Left lung (tissue), 10 donors: Measurements from ENCODE around the gene PEX7. TPM values are rescaled to one million over a fixed set of nuclear protein-coding genes. Genes with fewer than 3 reads are reported as not detected.
"Not testable (repeated sequence)": the region's sequence is repeated elsewhere in the genome, so short reads cannot be mapped to it uniquely, and the experiment has no call there.

Experiments used
- ATAC-seq: fragments of 200-7000 bp; cut with Tn5 transposase; one replicate; pipeline ENCODE4 v1.9.1; 2020; ENCODE audit warnings: moderate library complexity
- DNase-seq, 4 donors: peaks; one replicate each; pipeline ENCODE4 v3.0.0-alpha.2; 2013 to 2020
- H3K27ac ChIP-seq, 2 donors: fragments of 200-600 bp; sonication (generic) in 1 of 2; one replicate each; pipeline versions ENCODE4 v1.5.0 to v1.8.0; 2020 to 2021
- H3K27me3 ChIP-seq, 2 donors: fragments of 200-600 bp; sonication (generic) in 1 of 2; one replicate each; pipeline versions ENCODE4 v1.5.0 to v1.8.0; 2020 to 2021
- H3K36me3 ChIP-seq, 2 donors: fragments of 200-600 bp; sonication (generic) in 1 of 2; one replicate each; pipeline versions ENCODE4 v1.5.0 to v1.8.0; 2020 to 2021
- H3K4me1 ChIP-seq, 2 donors: fragments of 200-600 bp; one replicate each; pipeline ENCODE4 v1.8.0; 2021
- H3K4me3 ChIP-seq, 2 donors: fragments of 200-600 bp; sonication (generic) in 1 of 2; one replicate each; pipeline versions ENCODE4 v1.5.0 to v1.8.0; 2020 to 2021; ENCODE audit warnings: mild to moderate bottlenecking in 1 of 2
- H3K9me3 ChIP-seq, 2 donors: fragments of 200-600 bp; sonication (generic) in 1 of 2; one replicate each; pipeline versions ENCODE4 v1.5.0 to v1.8.0; 2020 to 2021
- CTCF ChIP-seq, 2 donors: fragments of 200-600 bp; sonication (generic) in 1 of 2; IDR thresholded peaks; one replicate each; pipeline versions ENCODE4 v1.5.0 to v1.8.0; 2021; ENCODE audit warnings: antibody characterized with exemption in 2 of 2
- intact Hi-C, 2 donors: fragments of 100-400 bp; cut with DNase I; formaldehyde crosslinking; loops; one replicate each; pipeline versions ENCODE4 v1.11.2 to v1.14.2; 2022
- polyA plus RNA-seq, 6 donors: library from polyadenylated mRNA; unstranded; fragments of 120-200 nt; gene quantifications; one replicate each; pipeline ENCODE4 v1.2.1, GENCODE V29; 2013; ENCODE audit not compliant: insufficient read length in 6 of 6
- total RNA-seq, 2 donors: library from RNA; stranded (reverse); fragmentation: NEBNext Ultra II Directional; extraction: Animal tissue kit (Norgen Biotek cat#: 25700); gene quantifications; one replicate each; pipeline ENCODE4 v1.2.1, GENCODE V29; 2021
- donor health status: DM: no; HTN: yes; CAD: no.
- donor health status: DM: no; HTN: no; CAD: no.

PEX7 gene
- total and polyA plus RNA-seq, 8 donors = 6.8 to 12.0 (median 8.8) TPM

- no peaks in the 10 kb centered on the region for H3K9me3 ChIP-seq
- intact Hi-C loops = no loop called here
- TF ChIP-seq CTCF (IDR thresholded peaks at IDR 0.05) = no peak
- H3K4me1 ChIP-seq = no peaks in the 10 kb centered on the region
- ATAC-seq (peak; percentile 88), DNase-seq (peak in 2 of 4 donors; percentile 16 to 80)
- H3K27ac ChIP-seq = no peak overlapping the region
- H3K27me3 ChIP-seq = peaks cover 0 to 13% of the 10 kb centered on the region in 2 donors
- no peak overlapping the region for H3K4me3 ChIP-seq
- H3K36me3 ChIP-seq = no peaks in the 10 kb centered on the region
These were observed 137.1 kb downstream of the PEX7 start for GRCh38 chr6:136959471-136959891.

GRCh38 chr6:136959935-136960334, 137.5 kb downstream of the PEX7 start:
- H3K36me3 ChIP-seq, H3K9me3 ChIP-seq, DNase-seq, H3K27ac ChIP-seq, intact Hi-C loops, ATAC-seq, H3K4me3 ChIP-seq, H3K4me1 ChIP-seq: not testable (repeated sequence)
- peaks cover 0 to 13% of the 10 kb centered on the region in 2 donors for H3K27me3 ChIP-seq

GRCh38 chr6:136960781-136961180, 138.4 kb downstream of the PEX7 start:
- ATAC-seq = no peak
- H3K27me3 ChIP-seq = peaks cover 0 to 13% of the 10 kb centered on the region in 2 donors
- H3K27ac ChIP-seq = no peak overlapping the region
- DNase-seq = no peak
- H3K4me1 ChIP-seq = no peaks in the 10 kb centered on the region
- no peaks in the 10 kb centered on the region for H3K9me3 ChIP-seq
- TF ChIP-seq CTCF (IDR thresholded peaks at IDR 0.05) = no peak
- intact Hi-C loops = no loop called here
- no peaks in the 10 kb centered on the region for H3K36me3 ChIP-seq
- H3K4me3 ChIP-seq = no peak overlapping the region

- Histone ChIP-seq H3K4me3 (no peak overlapping the region), H3K27ac (no peak overlapping the region), H3K4me1 (no peaks in the 10 kb centered on the region), H3K27me3 (peaks cover 0 to 13% of the 10 kb centered on the region in 2 donors), H3K36me3 (no peaks in the 10 kb centered on the region), H3K9me3 (no peaks in the 10 kb centered on the region)
- no peak for TF ChIP-seq CTCF (IDR thresholded peaks at IDR 0.05)
- ATAC-seq (no peak), DNase-seq (no peak)
- intact Hi-C loops = no loop called here
These were observed 139.5 kb downstream of the PEX7 start for GRCh38 chr6:136961848-136962247.

GRCh38 chr6:136962661-136963060, 140.3 kb downstream of the PEX7 start:
- no peak for ATAC-seq
- peaks cover 0 to 15% of the 10 kb centered on the region in 2 donors for H3K27me3 ChIP-seq
- H3K36me3 ChIP-seq = no peaks in the 10 kb centered on the region
- no peak for TF ChIP-seq CTCF (IDR thresholded peaks at IDR 0.05)
- no peak overlapping the region for H3K4me3 ChIP-seq
- H3K27ac ChIP-seq = no peak overlapping the region
- intact Hi-C loops = no loop called here
- peak in 1 of 4 donors; percentile 33 for DNase-seq
- H3K9me3 ChIP-seq = no peaks in the 10 kb centered on the region
- H3K4me1 ChIP-seq = no peaks in the 10 kb centered on the region

GRCh38 chr6:136963259-136963658, 140.9 kb downstream of the PEX7 start:
- Histone ChIP-seq H3K4me3 (no peak overlapping the region), H3K27me3 (peaks cover 0 to 15% of the 10 kb centered on the region in 2 donors), H3K4me1 (no peaks in the 10 kb centered on the region), H3K27ac (no peak overlapping the region), H3K36me3 (no peaks in the 10 kb centered on the region), H3K9me3 (no peaks in the 10 kb centered on the region)
- intact Hi-C loops = no loop called here
- ATAC-seq = no peak
- DNase-seq = no peak
- TF ChIP-seq CTCF (IDR thresholded peaks at IDR 0.05) = no peak
